ENCODE results near the gene RSPRY1. TPM values are rescaled to one million over a fixed set of nuclear protein-coding genes. Genes with fewer than 3 reads are reported as not detected.

RSPRY1 gene
- total and polyA plus RNA-seq, 12 donors, result 7.7 to 43.5 (median 25.5) TPM

- DNase-seq, result no peak
- WGBS, 4 donors, result 76 to 92% (median 82%) methylated on average over 6 of the region's 6 CpGs
- peaks cover 0 to 47% of the 10 kb centered on the region in 2 donors for H3K36me3 ChIP-seq (replicated peaks in 1 of 2)
These were observed 30.3 kb upstream of the RSPRY1 start for GRCh38 chr16:57155702-57156350.

GRCh38 chr16:57156351-57156703, 29.8 kb upstream of the RSPRY1 start:
- DNase-seq, result no peak
- Histone ChIP-seq H3K36me3 (replicated peaks in 1 of 2) (peaks cover 0 to 47% of the 10 kb centered on the region in 2 donors), H3K9me3 (replicated peaks in 1 of 3) (no peaks in the 10 kb centered on the region), H3K4me1 (replicated peaks in 1 of 2) (no peaks in the 10 kb centered on the region), H3K27me3 (no peaks in the 10 kb centered on the region), H3K4me3 (no peak overlapping the region), H3K27ac (no peak overlapping the region)
- WGBS, 4 donors, result 44 to 69% (median 59%) methylated on average over 4 of the region's 4 CpGs
- TF ChIP-seq CTCF (IDR thresholded peaks at IDR 0.05), result no peak
- no peak for TF ChIP-seq POLR2A (IDR thresholded peaks at IDR 0.05)
- intact Hi-C loops (cut with DNase I), result no loop called here

More at GRCh38 chr16:57155702-57156350, 30.3 kb upstream of the RSPRY1 start:
- intact Hi-C loops (cut with DNase I), result no loop called here
- Histone ChIP-seq H3K27ac (no peak overlapping the region), H3K9me3 (replicated peaks in 1 of 3) (no peaks in the 10 kb centered on the region), H3K4me3 (no peak overlapping the region), H3K27me3 (no peaks in the 10 kb centered on the region), H3K4me1 (replicated peaks in 1 of 2) (no peaks in the 10 kb centered on the region)
- TF ChIP-seq POLR2A (IDR thresholded peaks at IDR 0.05) (no peak), CTCF (IDR thresholded peaks at IDR 0.05) (no peak)

GRCh38 chr16:57157533-57157932, 28.6 kb upstream of the RSPRY1 start:
- Histone ChIP-seq H3K27me3 (no peaks in the 10 kb centered on the region), H3K4me1 (replicated peaks in 1 of 2) (no peaks in the 10 kb centered on the region), H3K9me3 (replicated peaks in 1 of 3) (no peaks in the 10 kb centered on the region), H3K27ac (no peak overlapping the region), H3K36me3 (replicated peaks in 1 of 2) (peaks cover 0 to 55% of the 10 kb centered on the region in 2 donors), H3K4me3 (no peak overlapping the region)
- 96 to 100% (median 98%) methylated on average over 1 of the region's 1 CpG for WGBS, 4 donors
- no peak for DNase-seq
- no peak for TF ChIP-seq POLR2A (IDR thresholded peaks at IDR 0.05)
- TF ChIP-seq CTCF (IDR thresholded peaks at IDR 0.05), result no peak
- intact Hi-C loops (cut with DNase I), result no loop called here

GRCh38 chr16:57159447-57159846, 26.7 kb upstream of the RSPRY1 start:
- no peak overlapping the region for H3K4me3 ChIP-seq
- WGBS, 4 donors, result 83 to 96% (median 85%) methylated on average over 4 of the region's 4 CpGs

More at GRCh38 chr16:57159447-57159846, 26.7 kb upstream of the RSPRY1 start:
- H3K36me3 ChIP-seq (replicated peaks in 1 of 2), result peaks cover 0 to 55% of the 10 kb centered on the region in 2 donors
- H3K4me1 ChIP-seq (replicated peaks in 1 of 2), result no peaks in the 10 kb centered on the region
- intact Hi-C loops (cut with DNase I), result no loop called here
- no peak overlapping the region for H3K27ac ChIP-seq
- H3K9me3 ChIP-seq (replicated peaks in 1 of 3), result no peaks in the 10 kb centered on the region
- no peaks in the 10 kb centered on the region for H3K27me3 ChIP-seq
- TF ChIP-seq POLR2A (IDR thresholded peaks at IDR 0.05) (no peak), CTCF (IDR thresholded peaks at IDR 0.05) (no peak)
- DNase-seq, result no peak

Data from adrenal gland (tissue), 12 donors.